NCI-H2029 (cell line): ENCODE measurements around the gene GRHL1.
A peak's percentile ranks its signal among the peaks of the same experiment; 100 is the strongest.

ENCODE experiments used
- DNase-seq: peaks from one replicate; lab custom pipeline; 2025; lab: John Stamatoyannopoulos, UW

The GRHL1 gene

GRCh38 chr2:9972621-9973479 lies 21.4 kb downstream of the GRHL1 start:
- DNase-seq = no peak

DNA sequence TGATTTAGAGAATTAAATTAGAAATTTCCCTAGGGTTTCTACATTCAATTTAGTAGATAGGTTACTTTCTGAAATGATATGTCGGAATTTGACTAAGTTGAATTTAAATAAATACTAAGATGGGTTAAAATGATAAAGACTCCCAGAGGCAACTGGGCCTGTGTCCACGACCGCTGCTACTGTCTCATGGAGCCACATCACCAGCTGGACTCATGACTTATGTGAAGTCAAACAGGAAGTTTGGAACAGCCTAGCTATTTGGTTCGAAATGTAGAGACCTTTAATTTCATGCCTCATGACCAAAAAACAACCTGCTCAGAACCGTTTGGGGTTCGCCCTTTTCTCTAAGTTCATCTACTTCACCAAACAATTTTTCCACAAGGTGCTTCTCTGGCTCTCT lies 22.2 kb downstream of the GRHL1 start:
- DNase-seq = no peak

- no peak for DNase-seq
Observed at GRCh38 chr2:9974343-9974742, 22.9 kb downstream of the GRHL1 start.

- DNase-seq = peak; percentile 69
Observed at GRCh38 chr2:9975328-9975727, 23.8 kb downstream of the GRHL1 start.

DNA sequence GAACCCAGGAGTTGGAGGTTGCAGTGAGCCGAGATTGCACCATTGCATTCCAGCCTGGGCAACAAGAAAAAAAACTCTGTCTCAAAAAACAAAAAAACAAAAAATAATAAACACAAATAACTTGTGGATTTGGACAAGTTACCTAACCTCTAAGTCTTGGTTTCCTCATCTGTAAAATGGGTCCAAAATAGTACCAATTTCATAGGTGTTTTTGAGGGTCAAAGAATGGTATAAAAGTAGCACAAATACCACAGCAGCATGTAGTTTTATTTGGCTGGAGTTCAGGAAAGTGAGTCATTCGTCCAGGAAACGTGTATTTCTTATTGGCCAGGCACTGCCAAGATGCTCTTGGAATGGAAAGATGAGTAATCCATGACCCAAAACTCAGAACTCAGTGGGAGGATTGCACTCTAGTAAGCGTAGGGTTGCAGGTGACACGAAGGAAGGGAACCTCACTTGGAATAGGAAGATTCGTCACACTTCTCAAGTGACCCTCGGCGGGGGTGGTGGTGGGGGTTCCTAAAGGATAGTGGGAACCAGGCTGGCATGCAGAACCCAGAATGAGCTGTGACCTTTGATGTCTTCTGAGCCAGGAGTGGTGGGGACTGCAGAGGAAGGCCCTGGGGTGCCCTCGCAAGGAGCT lies 24.4 kb downstream of the GRHL1 start:
- peak; percentile 16 for DNase-seq

DNA sequence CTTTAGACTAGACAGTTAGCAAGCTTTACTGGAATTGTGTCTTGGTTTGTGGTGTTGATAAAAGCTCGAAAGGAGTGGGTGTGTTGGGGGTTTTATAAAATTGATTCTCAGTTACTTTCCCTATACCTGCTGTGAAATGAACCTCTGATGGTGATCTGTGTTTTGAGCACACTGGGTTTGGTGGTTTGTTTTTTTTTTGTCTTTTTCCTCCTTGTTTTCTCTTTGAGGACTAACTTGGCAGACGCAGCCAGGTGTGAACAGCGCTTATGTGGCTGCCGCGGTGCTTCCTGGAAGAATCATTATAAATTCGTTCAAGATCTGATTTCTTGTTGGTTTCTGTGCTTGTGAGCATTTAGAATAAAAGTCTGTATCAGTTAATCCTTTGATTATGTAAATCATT lies 28.5 kb downstream of the GRHL1 start:
- peak; percentile 1 for DNase-seq

DNA sequence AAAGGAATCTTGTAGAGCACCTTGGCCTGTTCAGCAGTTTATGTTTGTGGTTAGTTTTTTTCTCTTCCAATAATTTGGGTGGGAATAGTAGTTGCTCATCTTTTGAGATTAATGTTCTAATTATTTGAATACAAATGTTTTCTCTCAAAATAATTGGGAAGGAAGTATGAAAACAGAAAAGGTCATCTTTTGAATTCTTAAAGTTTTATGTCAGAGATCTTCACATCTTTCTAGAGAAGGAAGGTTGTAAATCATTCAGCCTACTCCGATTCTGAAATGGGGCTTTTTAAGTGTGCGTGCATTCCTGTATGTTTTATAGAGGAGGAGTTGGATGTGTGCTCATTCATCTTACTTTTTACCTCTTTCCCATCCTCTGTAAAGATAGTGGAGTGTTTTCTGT lies 29.0 kb downstream of the GRHL1 start:
- no peak for DNase-seq

GRCh38 chr2:9981655-9982054 lies 30.2 kb downstream of the GRHL1 start:
- DNase-seq = no peak

DNA sequence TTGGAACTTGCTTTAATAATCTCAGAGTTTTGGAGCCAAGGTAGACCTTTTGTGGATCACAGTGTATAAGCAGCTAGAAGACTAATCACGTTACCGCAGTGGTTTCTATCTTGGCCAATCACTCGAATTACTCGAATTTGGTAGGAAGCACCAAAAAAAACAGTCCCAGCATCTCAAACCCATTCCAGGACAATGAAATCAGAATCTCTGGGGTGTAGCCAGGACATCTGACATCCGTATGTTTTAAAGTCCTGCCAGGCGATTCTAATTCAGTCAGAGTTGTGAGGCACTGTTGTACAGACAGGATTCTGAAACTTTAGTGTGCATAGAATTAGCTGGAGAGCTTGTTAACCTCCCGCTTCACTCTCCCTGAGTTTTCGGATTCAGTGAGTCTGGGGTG lies 30.8 kb downstream of the GRHL1 start:
- no peak for DNase-seq

DNA sequence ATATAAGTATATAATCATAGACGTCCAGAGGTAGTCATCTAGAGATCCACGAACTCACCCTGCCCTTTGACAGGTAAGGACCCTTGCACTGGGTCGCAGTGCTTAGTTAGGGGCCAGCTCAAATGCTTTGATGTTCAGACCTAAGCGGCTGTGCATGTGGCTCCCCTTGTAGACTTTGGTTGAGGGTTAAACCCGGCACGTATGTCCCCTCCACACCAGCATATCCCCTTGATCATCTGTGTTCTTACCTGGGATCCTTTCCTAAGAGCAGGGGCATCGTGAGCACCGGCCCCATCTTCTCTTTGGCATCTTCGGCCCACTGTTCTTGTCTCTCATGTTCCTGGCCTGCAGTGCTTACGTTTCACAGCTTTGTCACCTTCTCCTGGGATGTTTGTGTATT lies 31.4 kb downstream of the GRHL1 start:
- no peak for DNase-seq

DNA sequence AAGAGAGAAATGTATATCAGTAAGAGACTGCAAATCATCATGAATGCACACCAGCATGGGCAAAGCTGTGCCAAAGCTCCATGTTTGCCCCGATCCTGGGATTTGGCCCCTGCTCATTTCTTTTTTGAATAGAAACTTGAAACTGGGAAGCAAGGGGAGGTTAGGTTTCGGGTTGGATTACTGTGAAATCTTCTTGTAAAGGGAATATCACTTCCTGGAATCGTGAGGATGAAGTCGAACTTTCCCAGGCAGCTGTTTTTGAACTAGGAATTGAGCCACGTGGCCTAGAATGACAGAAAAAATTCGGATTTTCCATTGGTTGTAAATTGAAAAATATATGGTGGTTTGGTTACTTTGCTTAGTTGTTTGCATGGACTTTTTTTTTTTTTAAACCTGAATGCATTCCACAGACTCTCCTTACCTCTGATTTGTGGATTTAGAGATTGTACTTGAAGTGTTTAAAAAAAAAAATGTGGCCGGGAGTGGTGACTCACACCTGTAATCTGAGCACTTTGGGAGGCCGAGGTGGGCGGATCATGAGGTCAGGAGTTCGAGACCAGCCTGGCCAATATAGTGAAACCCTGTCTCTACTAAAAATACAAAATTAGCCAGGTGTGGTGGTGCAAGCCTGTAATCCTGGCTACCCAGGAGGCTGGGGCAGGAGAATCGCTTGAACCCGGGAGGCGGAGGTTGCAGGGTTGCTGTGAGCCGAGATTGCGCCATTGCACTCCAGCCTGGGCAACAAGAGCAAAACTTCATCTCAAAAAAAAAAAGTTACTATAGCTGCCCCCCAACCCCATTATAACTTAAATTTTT lies 32.1 kb downstream of the GRHL1 start:
- DNase-seq = no peak

- peak; percentile 1 for DNase-seq
Observed at GRCh38 chr2:9984217-9984739, 32.8 kb downstream of the GRHL1 start.

GRCh38 chr2:9984871-9985480 lies 33.5 kb downstream of the GRHL1 start:
- no peak for DNase-seq

- DNase-seq = no peak
Observed at GRCh38 chr2:9985531-9986328, 34.2 kb downstream of the GRHL1 start.

GRCh38 chr2:9988320-9988719 lies 36.8 kb downstream of the GRHL1 start:
- no peak for DNase-seq

DNA sequence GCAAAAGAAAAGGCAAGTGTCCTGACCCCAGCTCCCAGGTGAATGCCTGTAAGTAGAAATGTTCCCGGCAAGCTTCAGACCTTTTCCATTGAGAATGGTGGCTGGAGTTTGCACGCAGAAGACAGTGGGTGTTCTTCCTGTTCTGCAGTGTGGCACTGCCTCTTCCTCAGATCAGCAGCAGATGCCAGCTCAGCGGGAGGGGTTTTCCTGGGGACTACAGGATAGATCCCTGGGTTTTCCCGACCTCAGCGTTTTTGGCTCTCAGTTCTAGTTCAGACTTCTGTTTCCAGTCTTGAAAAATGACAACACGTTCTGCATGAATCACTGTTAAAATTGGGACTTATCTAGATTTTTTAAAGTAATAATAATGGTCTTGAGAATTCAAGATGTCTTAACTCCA lies 39.2 kb downstream of the GRHL1 start:
- no peak for DNase-seq

DNA sequence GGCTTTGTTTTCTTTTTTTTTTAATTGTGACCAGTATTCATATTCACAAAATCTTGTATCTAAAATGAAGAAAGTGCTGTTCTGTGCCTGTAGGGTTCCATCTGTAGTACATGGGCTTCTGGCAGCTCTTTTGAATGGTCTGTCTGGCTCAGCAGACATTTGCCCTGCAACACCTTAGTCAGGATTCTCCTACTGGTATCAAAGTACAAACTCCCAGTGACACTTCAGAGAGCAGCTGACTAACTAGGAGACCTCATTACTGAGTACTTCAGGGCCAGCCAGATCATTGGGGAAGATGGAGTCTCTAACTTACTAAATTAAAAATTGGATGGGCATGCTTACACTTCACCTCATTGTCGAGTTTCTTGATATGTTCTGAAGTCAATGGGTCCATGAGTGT lies 39.7 kb downstream of the GRHL1 start:
- no peak for DNase-seq

GRCh38 chr2:9991829-9992273 lies 40.4 kb downstream of the GRHL1 start:
- DNase-seq = no peak

- DNase-seq = no peak
Observed at GRCh38 chr2:9992427-9993187, 41.1 kb downstream of the GRHL1 start.

GRCh38 chr2:9993488-9994165 lies 42.1 kb downstream of the GRHL1 start:
- no peak for DNase-seq
